HUDEP-2 (cell line): Measurements from ENCODE around the gene SRGAP3.

Source experiments
- DNase-seq, 76 experiments: peaks; one replicate each; lab custom pipeline; 2025; ENCODE audit not compliant: unreplicated experiment in 76 of 76; lab: John Stamatoyannopoulos, UW

The SRGAP3 gene

GRCh38 chr3:9123840-9124239 lies 125.6 kb downstream of the SRGAP3 start:
- DNase-seq: no peak

GRCh38 chr3:9122732-9123364 lies 126.6 kb downstream of the SRGAP3 start:
- no peak for DNase-seq

- DNase-seq: no peak
Observed at GRCh38 chr3:9121366-9122001, 128.0 kb downstream of the SRGAP3 start.

GRCh38 chr3:9119331-9119730 lies 130.1 kb downstream of the SRGAP3 start:
- no peak for DNase-seq

GRCh38 chr3:9118222-9118621 lies 131.2 kb downstream of the SRGAP3 start:
- DNase-seq: no peak

- DNase-seq: no peak
Observed at GRCh38 chr3:9117220-9117619, 132.2 kb downstream of the SRGAP3 start.

GRCh38 chr3:9116336-9116735 lies 133.1 kb downstream of the SRGAP3 start:
- DNase-seq: no peak

GRCh38 chr3:9115336-9115735 lies 134.1 kb downstream of the SRGAP3 start:
- no peak for DNase-seq

GRCh38 chr3:9113040-9113439 lies 136.4 kb downstream of the SRGAP3 start:
- no peak for DNase-seq

- DNase-seq: no peak
Observed at GRCh38 chr3:9111866-9112265, 137.6 kb downstream of the SRGAP3 start.

- DNase-seq: no peak
Observed at GRCh38 chr3:9111417-9111816, 138.0 kb downstream of the SRGAP3 start.

- DNase-seq: no peak
Observed at GRCh38 chr3:9110802-9111201, 138.6 kb downstream of the SRGAP3 start.

GRCh38 chr3:9110316-9110715 lies 139.1 kb downstream of the SRGAP3 start:
- no peak for DNase-seq

- no peak for DNase-seq
Observed at GRCh38 chr3:9109568-9109914, 139.9 kb downstream of the SRGAP3 start.

GRCh38 chr3:9108876-9109567 lies 140.4 kb downstream of the SRGAP3 start:
- DNase-seq: no peak

- DNase-seq: no peak
Observed at GRCh38 chr3:9107738-9108137, 141.7 kb downstream of the SRGAP3 start.

GRCh38 chr3:9105421-9105820 lies 144.0 kb downstream of the SRGAP3 start:
- DNase-seq: no peak

- no peak for DNase-seq
Observed at GRCh38 chr3:9104121-9104520, 145.3 kb downstream of the SRGAP3 start.

- no peak for DNase-seq
Observed at GRCh38 chr3:9102240-9102981, 147.0 kb downstream of the SRGAP3 start.

- no peak for DNase-seq
Observed at GRCh38 chr3:9101286-9101685, 148.2 kb downstream of the SRGAP3 start.

GRCh38 chr3:9100513-9100894 lies 148.9 kb downstream of the SRGAP3 start:
- no peak for DNase-seq
